Cardiac muscle cell (in vitro differentiated cells and primary cell): ENCODE results near the gene NUFIP2. TPM values are rescaled to one million over a fixed set of nuclear protein-coding genes. Genes with fewer than 3 reads are reported as not detected.
"Not testable (repeated sequence)": the region's sequence is repeated elsewhere in the genome, so short reads cannot be mapped to it uniquely, and the experiment has no call there.

Source experiments
- DNase-seq, 2 donors: peaks; one replicate each; pipeline versions ENCODE4 v3.0.0 to v3.0.0-alpha.2; 2010 to 2017; ENCODE audit warnings: low read depth in 1 of 2, low spot score in 1 of 2
- H3K27ac ChIP-seq: fragments of 200-600 bp; sonication (generic); 2 replicates; pipeline ENCODE4 v1.5.1; 2016
- H3K27me3 ChIP-seq: fragments of 200-600 bp; sonication (generic); 2 replicates; pipeline ENCODE4 v1.6.0; 2016; ENCODE audit warnings: control low read depth
- H3K36me3 ChIP-seq: fragments of 200-600 bp; sonication (generic); 2 replicates; pipeline ENCODE4 v1.5.1; 2016; ENCODE audit warnings: control low read depth
- H3K4me1 ChIP-seq: fragments of 200-600 bp; sonication (generic); 2 replicates; pipeline ENCODE4 v1.8.1; 2017; ENCODE audit warnings: low read depth, mild to moderate bottlenecking, mixed run types
- H3K4me3 ChIP-seq: fragments of 200-600 bp; sonication (generic); 2 replicates; pipeline ENCODE4 v1.5.1; 2016; ENCODE audit warnings: mild to moderate bottlenecking
- H3K9me3 ChIP-seq: fragments of 200-600 bp; sonication (generic); 2 replicates; pipeline ENCODE4 v1.5.1; 2017; ENCODE audit warnings: low read depth, mild to moderate bottlenecking, control low read depth
- polyA plus RNA-seq: library from polyadenylated mRNA; unstranded; fragments of >200 nt; fragmentation: Nextera tagmentation; extraction: Ambion mirVana; gene quantifications from 2 replicates; pipeline ENCODE4 v1.2.1, GENCODE V29; 2016
- total RNA-seq: library from RNA; depleted of rRNA; stranded (reverse); fragments of >200 nt; gene quantifications from 2 replicates; pipeline ENCODE4 v1.2.3, GENCODE V29; 2016
- TF ChIP-seq, protein P1 (sequence below): IDR thresholded peaks from 2 replicates; pipeline ENCODE4 v1.5.1; 2012; ENCODE audit warnings: low read depth, mild to moderate bottlenecking, low read length

The NUFIP2 gene
- total and polyA plus RNA-seq, 2 experiments from 2014 or later = 9.7 to 28.2 TPM

- Histone ChIP-seq H3K27me3 (no peaks in the 10 kb centered on the region), H3K4me1 (peaks cover under 1% of the 10 kb centered on the region), H3K27ac (no peak overlapping the region), H3K9me3 (no peaks in the 10 kb centered on the region), H3K36me3 (no peaks in the 10 kb centered on the region), H3K4me3 (no peak overlapping the region)
- TF ChIP-seq, protein P1, sequence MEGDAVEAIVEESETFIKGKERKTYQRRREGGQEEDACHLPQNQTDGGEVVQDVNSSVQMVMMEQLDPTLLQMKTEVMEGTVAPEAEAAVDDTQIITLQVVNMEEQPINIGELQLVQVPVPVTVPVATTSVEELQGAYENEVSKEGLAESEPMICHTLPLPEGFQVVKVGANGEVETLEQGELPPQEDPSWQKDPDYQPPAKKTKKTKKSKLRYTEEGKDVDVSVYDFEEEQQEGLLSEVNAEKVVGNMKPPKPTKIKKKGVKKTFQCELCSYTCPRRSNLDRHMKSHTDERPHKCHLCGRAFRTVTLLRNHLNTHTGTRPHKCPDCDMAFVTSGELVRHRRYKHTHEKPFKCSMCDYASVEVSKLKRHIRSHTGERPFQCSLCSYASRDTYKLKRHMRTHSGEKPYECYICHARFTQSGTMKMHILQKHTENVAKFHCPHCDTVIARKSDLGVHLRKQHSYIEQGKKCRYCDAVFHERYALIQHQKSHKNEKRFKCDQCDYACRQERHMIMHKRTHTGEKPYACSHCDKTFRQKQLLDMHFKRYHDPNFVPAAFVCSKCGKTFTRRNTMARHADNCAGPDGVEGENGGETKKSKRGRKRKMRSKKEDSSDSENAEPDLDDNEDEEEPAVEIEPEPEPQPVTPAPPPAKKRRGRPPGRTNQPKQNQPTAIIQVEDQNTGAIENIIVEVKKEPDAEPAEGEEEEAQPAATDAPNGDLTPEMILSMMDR = no peak
- DNase-seq = peak in 1 of 2 donors; percentile 96
Measured at GRCh38 chr17:29240968-29241963, 52.7 kb downstream of the NUFIP2 start.

DNA sequence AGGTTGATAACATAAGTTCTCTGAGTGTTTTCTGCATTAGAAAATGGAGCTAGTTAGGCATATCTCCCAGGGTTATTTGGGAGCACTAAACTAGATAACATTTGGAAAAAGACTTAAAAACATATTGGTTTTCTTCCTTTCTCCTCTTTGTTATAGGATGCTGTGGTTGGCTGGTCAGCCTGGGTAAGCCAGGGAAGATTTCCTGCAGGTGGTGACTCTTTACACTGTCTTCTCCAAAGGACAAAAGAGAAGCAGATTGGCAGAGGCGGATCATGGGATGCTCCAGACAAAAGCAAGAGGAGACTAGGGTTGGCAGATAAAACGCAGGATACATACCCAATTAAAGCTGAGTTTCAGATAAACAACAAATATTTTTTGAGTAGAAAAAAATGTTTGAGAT is 53.5 kb downstream of the NUFIP2 start:
- no peaks in the 10 kb centered on the region for H3K4me1 ChIP-seq
- no peak for DNase-seq
- H3K9me3 ChIP-seq = no peaks in the 10 kb centered on the region
- no peaks in the 10 kb centered on the region for H3K36me3 ChIP-seq
- H3K27me3 ChIP-seq = no peaks in the 10 kb centered on the region
- TF ChIP-seq, protein P1 = no peak
- no peak overlapping the region for H3K27ac ChIP-seq
- H3K4me3 ChIP-seq = no peak overlapping the region

DNA sequence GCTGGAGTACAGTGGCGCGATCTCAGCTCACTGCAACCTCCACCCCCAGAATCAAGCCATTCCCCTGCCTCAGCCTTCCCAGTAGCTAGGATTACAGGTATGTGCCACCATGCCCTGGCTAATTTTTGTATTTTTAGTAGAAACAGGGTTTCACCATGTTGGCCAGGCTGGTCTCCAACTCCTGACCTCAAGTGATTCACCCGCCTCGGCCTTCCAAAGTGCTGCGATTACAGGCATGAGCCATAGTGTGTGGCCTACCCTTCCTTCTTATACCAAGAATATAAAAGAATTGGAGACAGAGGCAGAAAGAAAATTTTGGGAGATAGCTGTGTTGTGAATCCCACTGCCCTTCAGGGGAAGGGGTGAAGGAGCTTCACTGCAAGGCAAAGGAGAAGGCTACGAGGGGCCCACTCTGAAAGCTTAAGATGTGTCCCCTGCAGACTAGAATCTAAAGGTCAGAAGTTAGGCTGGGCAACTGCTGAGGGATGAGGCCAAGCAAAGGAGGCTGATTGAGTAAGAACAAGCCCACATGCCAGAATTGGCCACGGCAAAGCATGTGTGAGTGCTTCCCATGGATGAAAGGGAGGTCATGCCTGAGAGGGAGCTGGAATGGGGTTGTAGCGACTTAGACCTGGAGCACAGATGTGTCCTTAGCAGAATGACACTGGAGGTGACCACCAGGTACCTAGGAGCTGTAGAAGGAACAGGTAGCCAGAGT is 55.7 kb downstream of the NUFIP2 start:
- Histone ChIP-seq H3K9me3 (no peaks in the 10 kb centered on the region), H3K27ac (no peak overlapping the region), H3K4me3 (no peak overlapping the region), H3K36me3 (no peaks in the 10 kb centered on the region), H3K27me3 (no peaks in the 10 kb centered on the region), H3K4me1 (no peaks in the 10 kb centered on the region)
- TF ChIP-seq, protein P1 = no peak
- peak in 1 of 2 donors; percentile 79 for DNase-seq

DNA sequence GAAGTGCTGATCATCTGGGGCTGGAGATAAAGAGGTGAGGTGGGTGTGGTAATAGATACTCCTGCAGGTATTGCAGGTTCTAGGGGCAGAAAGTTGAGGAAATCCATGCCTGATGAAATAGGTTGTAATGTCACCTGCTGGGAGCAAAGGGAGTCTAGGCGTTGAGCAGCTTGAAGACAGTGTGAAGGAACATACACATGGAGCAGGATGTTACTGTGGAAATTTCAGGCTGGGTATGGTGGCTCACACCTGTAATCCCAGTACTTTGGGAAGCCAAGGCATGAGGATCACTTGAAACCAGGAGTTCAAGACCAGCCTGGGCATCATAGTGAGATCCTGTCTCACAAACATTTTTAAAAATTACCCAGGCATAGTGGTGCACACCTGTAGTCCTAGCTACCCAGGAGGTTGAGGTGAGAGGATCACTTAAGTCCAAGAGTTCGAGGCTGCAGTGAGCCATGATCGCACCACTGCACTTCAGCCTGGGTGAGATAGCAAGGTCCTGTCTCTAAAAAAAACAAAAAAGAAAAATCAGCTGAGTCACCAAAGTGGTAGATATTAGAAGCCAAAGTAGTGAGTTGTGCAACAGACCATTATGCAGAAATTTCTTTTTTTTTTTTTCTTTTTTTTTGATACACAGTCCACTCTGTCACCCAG is 56.3 kb downstream of the NUFIP2 start:
- no peak overlapping the region for H3K4me3 ChIP-seq
- no peaks in the 10 kb centered on the region for H3K27me3 ChIP-seq
- no peaks in the 10 kb centered on the region for H3K36me3 ChIP-seq
- no peaks in the 10 kb centered on the region for H3K9me3 ChIP-seq
- TF ChIP-seq, protein P1 = no peak
- no peaks in the 10 kb centered on the region for H3K4me1 ChIP-seq
- peak in 1 of 2 donors; percentile 84 for DNase-seq
- no peak overlapping the region for H3K27ac ChIP-seq

DNA sequence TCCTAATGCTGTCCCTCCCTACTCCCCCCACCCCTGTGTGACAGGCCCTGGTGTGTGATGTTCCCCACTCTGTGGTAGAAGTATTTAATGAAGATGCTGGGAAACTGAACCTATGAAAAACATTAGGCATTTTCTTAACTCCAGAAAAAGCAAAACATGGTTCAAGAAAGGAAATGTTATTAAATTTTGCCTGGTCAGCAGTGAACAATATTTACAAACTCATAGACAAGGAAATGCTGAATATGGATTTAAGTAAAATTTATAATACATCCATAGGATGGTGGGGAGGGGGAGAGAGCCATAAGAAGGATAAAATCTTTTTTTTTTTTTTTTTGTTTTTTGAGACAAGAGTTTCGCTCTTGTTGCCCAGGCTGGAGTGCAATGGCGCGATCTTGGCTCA is 58.0 kb downstream of the NUFIP2 start:
- H3K36me3 ChIP-seq = no peaks in the 10 kb centered on the region
- no peak for DNase-seq
- H3K4me3 ChIP-seq = no peak overlapping the region
- no peak overlapping the region for H3K27ac ChIP-seq
- no peaks in the 10 kb centered on the region for H3K27me3 ChIP-seq
- no peaks in the 10 kb centered on the region for H3K9me3 ChIP-seq
- no peaks in the 10 kb centered on the region for H3K4me1 ChIP-seq
- TF ChIP-seq, protein P1 = no peak

GRCh38 chr17:29234972-29235371 is 59.0 kb downstream of the NUFIP2 start:
- not testable (repeated sequence) for H3K9me3 ChIP-seq, H3K4me3 ChIP-seq, H3K27me3 ChIP-seq, H3K27ac ChIP-seq, H3K4me1 ChIP-seq, DNase-seq, H3K36me3 ChIP-seq
